ENCODE results near the gene IFNK.

IFNK gene

GRCh38 chr9:27510780-27511179, 13.3 kb upstream of the IFNK start:
- no peak for TF ChIP-seq CTCF (IDR thresholded peaks at IDR 0.05; ENCODE audit: insufficient read depth, low read length, poor library complexity, severe bottlenecking)

GRCh38 chr9:27511771-27512170, 12.3 kb upstream of the IFNK start:
- Histone ChIP-seq H3K36me3 (ENCODE audit: control insufficient read depth, insufficient read depth, low read length) (no peaks in the 10 kb centered on the region), H3K4me3 (replicated peaks; ENCODE audit: low read depth, low read length) (no peak overlapping the region), H3K27me3 (replicated peaks; ENCODE audit: control insufficient read depth, insufficient read depth, low read length) (no peaks in the 10 kb centered on the region)
- TF ChIP-seq CTCF (IDR thresholded peaks at IDR 0.05; ENCODE audit: insufficient read depth, low read length, poor library complexity, severe bottlenecking): no peak
- DNase-seq (ENCODE audit: extremely low read depth, insufficient read length): no peak

More at GRCh38 chr9:27510780-27511179, 13.3 kb upstream of the IFNK start:
- no peak overlapping the region for H3K4me3 ChIP-seq (replicated peaks; ENCODE audit: low read depth, low read length)
- no peaks in the 10 kb centered on the region for H3K27me3 ChIP-seq (replicated peaks; ENCODE audit: control insufficient read depth, insufficient read depth, low read length)
- no peak for DNase-seq (ENCODE audit: extremely low read depth, insufficient read length)
- no peaks in the 10 kb centered on the region for H3K36me3 ChIP-seq (ENCODE audit: control insufficient read depth, insufficient read depth, low read length)

GRCh38 chr9:27514551-27514950, 9.5 kb upstream of the IFNK start:
- H3K27me3 ChIP-seq (replicated peaks; ENCODE audit: control insufficient read depth, insufficient read depth, low read length): no peaks in the 10 kb centered on the region
- no peak for TF ChIP-seq CTCF (IDR thresholded peaks at IDR 0.05; ENCODE audit: insufficient read depth, low read length, poor library complexity, severe bottlenecking)
- DNase-seq (ENCODE audit: extremely low read depth, insufficient read length): no peak
- H3K4me3 ChIP-seq (replicated peaks; ENCODE audit: low read depth, low read length): no peak overlapping the region
- H3K36me3 ChIP-seq (ENCODE audit: control insufficient read depth, insufficient read depth, low read length): no peaks in the 10 kb centered on the region

- Histone ChIP-seq H3K36me3 (ENCODE audit: control insufficient read depth, insufficient read depth, low read length) (no peaks in the 10 kb centered on the region), H3K4me3 (replicated peaks; ENCODE audit: low read depth, low read length) (no peak overlapping the region), H3K27me3 (replicated peaks; ENCODE audit: control insufficient read depth, insufficient read depth, low read length) (no peaks in the 10 kb centered on the region)
- no peak for DNase-seq (ENCODE audit: extremely low read depth, insufficient read length)
- TF ChIP-seq CTCF (IDR thresholded peaks at IDR 0.05; ENCODE audit: insufficient read depth, low read length, poor library complexity, severe bottlenecking): no peak
These were observed 6.1 kb upstream of the IFNK start for GRCh38 chr9:27518006-27518405.

- Histone ChIP-seq H3K4me3 (replicated peaks; ENCODE audit: low read depth, low read length) (no peak overlapping the region), H3K36me3 (ENCODE audit: control insufficient read depth, insufficient read depth, low read length) (no peaks in the 10 kb centered on the region), H3K27me3 (replicated peaks; ENCODE audit: control insufficient read depth, insufficient read depth, low read length) (no peaks in the 10 kb centered on the region)
- no peak for DNase-seq (ENCODE audit: extremely low read depth, insufficient read length)
- TF ChIP-seq CTCF (IDR thresholded peaks at IDR 0.05; ENCODE audit: insufficient read depth, low read length, poor library complexity, severe bottlenecking): no peak
These were observed 5.3 kb upstream of the IFNK start for GRCh38 chr9:27518809-27519208.

Data from GM06990 (cell line).